NCI-H774 (cell line): ENCODE measurements around the gene TMEM114.

Experiments
- DNase-seq: peaks from one replicate; lab custom pipeline; 2025; lab: John Stamatoyannopoulos, UW

TMEM114 gene

GRCh38 chr16:8550728-8551387 is 39.5 kb downstream of the TMEM114 start:
- no peak for DNase-seq

- DNase-seq = no peak
Measured at GRCh38 chr16:8549843-8550412, 40.4 kb downstream of the TMEM114 start.

GRCh38 chr16:8548166-8548565 is 42.1 kb downstream of the TMEM114 start:
- DNase-seq = no peak

- no peak for DNase-seq
Measured at GRCh38 chr16:8547762-8548161, 42.5 kb downstream of the TMEM114 start.

GRCh38 chr16:8544406-8544805 is 45.9 kb downstream of the TMEM114 start:
- no peak for DNase-seq

DNA sequence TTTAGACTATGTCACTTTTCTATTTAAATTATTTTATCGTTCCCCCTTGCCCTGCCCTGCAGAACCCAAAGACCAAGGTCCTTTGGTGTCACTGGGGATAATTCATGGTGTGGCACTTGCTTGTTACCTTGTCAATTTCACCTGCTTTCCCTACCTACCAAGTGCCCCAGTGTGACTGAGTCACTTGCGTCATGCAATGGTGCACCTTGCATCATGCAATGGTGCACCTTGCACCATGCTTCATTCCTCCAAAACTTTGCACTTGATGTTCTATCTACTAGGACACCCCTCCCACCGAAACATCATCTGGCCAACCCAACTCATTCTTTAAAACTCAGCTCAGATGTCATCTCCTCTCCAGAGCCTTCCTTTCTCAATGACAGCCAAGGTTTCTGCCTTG is 47.1 kb downstream of the TMEM114 start:
- DNase-seq = no peak

GRCh38 chr16:8542393-8542792 is 47.9 kb downstream of the TMEM114 start:
- DNase-seq = no peak

DNA sequence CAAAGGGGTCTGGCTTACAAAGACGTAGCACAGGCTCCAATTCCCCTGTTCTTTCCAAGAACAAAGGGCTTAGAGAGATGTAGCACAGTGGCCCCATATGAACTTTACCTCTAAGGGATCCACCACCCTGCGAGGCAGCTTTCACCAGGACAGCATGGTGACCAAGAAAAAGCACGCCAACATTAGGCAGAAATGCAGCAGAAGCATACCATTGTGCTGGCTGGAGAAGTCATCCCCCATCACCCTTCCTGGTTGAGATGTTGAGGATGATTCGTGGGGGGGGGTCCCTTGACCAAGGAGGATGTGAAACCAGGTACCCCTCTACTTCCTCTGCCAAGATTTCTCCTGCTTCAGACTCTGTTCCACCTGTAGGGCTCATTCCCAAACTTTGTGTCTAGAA is 48.4 kb downstream of the TMEM114 start:
- no peak for DNase-seq

- DNase-seq = no peak
Measured at GRCh38 chr16:8537691-8538342, 52.5 kb downstream of the TMEM114 start.

DNA sequence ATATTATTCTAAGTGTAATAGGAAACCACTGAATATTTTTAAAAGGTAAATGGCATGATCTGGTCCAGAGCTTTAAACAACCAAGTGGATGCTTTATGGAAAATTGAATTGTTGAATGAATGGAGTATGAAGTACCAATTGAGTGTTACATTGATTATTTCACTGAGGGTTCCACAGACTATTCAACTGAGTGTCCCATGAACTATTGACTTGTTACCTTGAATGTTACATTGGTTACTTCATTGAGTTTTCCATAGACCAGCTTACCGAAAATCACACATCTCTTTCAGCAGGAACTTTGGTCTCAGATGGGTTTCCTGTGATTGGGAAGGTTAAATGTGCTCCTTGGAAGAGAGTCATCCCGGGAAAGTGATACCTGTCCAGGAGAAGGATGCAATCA is 56.8 kb downstream of the TMEM114 start:
- no peak for DNase-seq

- DNase-seq = no peak
Measured at GRCh38 chr16:8530752-8531384, 59.4 kb downstream of the TMEM114 start.

- no peak for DNase-seq
Measured at GRCh38 chr16:8528471-8528870, 61.8 kb downstream of the TMEM114 start.

DNA sequence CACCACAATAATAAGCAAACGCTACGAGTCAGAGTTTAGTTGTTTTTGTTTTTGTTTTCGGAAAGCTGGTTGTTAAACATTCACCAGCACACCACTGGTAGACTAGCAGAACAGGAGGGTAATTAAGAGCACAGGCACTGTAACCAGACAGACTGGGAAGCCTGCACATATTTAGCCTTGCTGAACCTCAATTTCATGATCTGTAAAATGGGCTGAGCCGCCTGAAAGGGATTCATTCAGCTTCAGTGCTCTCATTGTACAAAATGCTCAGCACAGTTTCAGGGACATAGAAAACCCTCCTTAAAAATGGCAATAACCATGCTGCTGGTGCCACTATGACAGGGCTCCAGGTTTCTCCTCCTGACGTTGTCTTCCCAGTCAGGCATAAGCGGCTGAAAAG is 66.4 kb downstream of the TMEM114 start:
- no peak for DNase-seq

GRCh38 chr16:8522757-8523156 is 67.6 kb downstream of the TMEM114 start:
- no peak for DNase-seq

DNA sequence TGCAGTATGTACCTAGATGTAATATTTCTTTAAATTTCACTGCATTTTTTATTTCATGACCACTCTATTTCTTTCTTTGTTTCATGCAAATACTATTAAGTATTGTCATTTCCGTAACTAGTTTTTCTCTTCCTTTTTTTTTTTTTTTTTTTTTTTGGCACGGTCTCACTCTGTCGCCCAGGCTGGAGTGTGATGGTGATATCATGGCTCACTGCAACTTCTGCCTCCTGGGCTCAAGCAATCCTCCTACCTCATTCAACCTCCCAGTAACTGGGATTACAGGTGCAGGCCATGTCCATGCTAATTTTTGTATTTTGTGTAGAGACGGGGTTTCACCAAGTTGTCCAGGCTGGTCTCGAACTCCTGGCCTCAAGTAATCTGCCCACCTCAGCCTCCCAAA is 70.7 kb downstream of the TMEM114 start:
- no peak for DNase-seq
